CD4-positive, alpha-beta memory T cell (primary cell): ENCODE data around the gene RNF123. TPM values are rescaled to one million over a fixed set of nuclear protein-coding genes. Genes with fewer than 3 reads are reported as not detected.

ENCODE experiments used
- CTCF ChIA-PET: fragments of 350-600 bp; sonication (Branson Sonifier 250); formaldehyde crosslinking; loops from one replicate; lab custom pipeline; 2021; ENCODE audit warnings: inconsistent platforms; ENCODE audit not compliant: partially characterized antibody; lab: Charles Lee
- POLR2A ChIA-PET: fragments of 350-600 bp; sonication (Branson Sonifier 250); formaldehyde crosslinking; loops from one replicate; lab custom pipeline; 2021; ENCODE audit not compliant: partially characterized antibody; lab: Charles Lee
- DNase-seq, 5 donors: peaks; one replicate each; pipeline versions ENCODE4 v3.0.0 to v3.0.0-alpha.2; 2020 to 2022; ENCODE audit warnings: mixed read lengths in 1 of 5
- H3K27ac ChIP-seq: one replicate; pipeline ENCODE4 v1.7.0; 2013; ENCODE audit warnings: low read depth, low read length
- H3K27me3 ChIP-seq: 2 replicates; pipeline ENCODE4 v1.7.0; 2013; ENCODE audit warnings: mild to moderate bottlenecking, low read length, moderate library complexity; ENCODE audit not compliant: insufficient read depth
- H3K36me3 ChIP-seq: 2 replicates; pipeline ENCODE4 v1.7.0; 2013; ENCODE audit warnings: mild to moderate bottlenecking, low read length, moderate library complexity; ENCODE audit not compliant: insufficient read depth
- H3K4me1 ChIP-seq: 2 replicates; pipeline ENCODE4 v1.7.0; 2013; ENCODE audit warnings: mild to moderate bottlenecking, low read length, moderate library complexity; ENCODE audit not compliant: insufficient read depth
- H3K4me3 ChIP-seq, 2 donors: one replicate each; pipeline ENCODE4 v1.7.0; 2013; ENCODE audit warnings: low read length in 2 of 2, mild to moderate bottlenecking in 1 of 2
- H3K9me3 ChIP-seq, 2 donors: one replicate each; pipeline ENCODE4 v1.7.0; 2013; ENCODE audit warnings: low read length in 2 of 2, control low read depth in 1 of 2; ENCODE audit not compliant: control insufficient read depth in 1 of 2
- H3K27ac Mint-ChIP-seq, 7 donors: one replicate each; pipeline ENCODE4 v1.8.0; 2020 to 2021; ENCODE audit warnings: mixed read lengths in 7 of 7, mild to moderate bottlenecking in 6 of 7, inconsistent platforms in 3 of 7, moderate library complexity in 3 of 7
- H3K27me3 Mint-ChIP-seq, 2 donors: one replicate each; pipeline ENCODE4 v1.8.0; 2020 to 2021; ENCODE audit warnings: mixed read lengths in 2 of 2
- H3K36me3 Mint-ChIP-seq, 2 donors: one replicate each; pipeline ENCODE4 v1.8.0; 2020 to 2021; ENCODE audit warnings: mixed read lengths in 2 of 2, inconsistent platforms in 1 of 2, mild to moderate bottlenecking in 1 of 2
- H3K4me1 Mint-ChIP-seq, 4 donors: one replicate each; pipeline ENCODE4 v1.8.0; 2020 to 2021; ENCODE audit warnings: mixed read lengths in 4 of 4, mild to moderate bottlenecking in 1 of 4
- H3K4me3 Mint-ChIP-seq, 8 donors: one replicate each; pipeline ENCODE4 v1.8.0; 2020 to 2021; ENCODE audit warnings: mixed read lengths in 8 of 8, mild to moderate bottlenecking in 7 of 8, moderate library complexity in 6 of 8, inconsistent platforms in 3 of 8
- H3K9me3 Mint-ChIP-seq, 8 donors: one replicate each; pipeline ENCODE4 v1.8.0; 2020 to 2021; ENCODE audit warnings: mixed read lengths in 8 of 8, mild to moderate bottlenecking in 5 of 8, inconsistent platforms in 3 of 8, moderate library complexity in 1 of 8
- intact Hi-C: fragments of 100-400 bp; cut with micrococcal nuclease; formaldehyde crosslinking; loops from one replicate; pipeline ENCODE4 v1.15.1; 2023
- polyA plus RNA-seq, 2 donors: library from polyadenylated mRNA; unstranded; fragments of 300-500 nt; fragmentation: Illumina TruSeq; gene quantifications; one replicate each; pipeline ENCODE4 v1.2.3, GENCODE V29; 2021
- total RNA-seq, 2 experiments: library from RNA; stranded (reverse); gene quantifications; one replicate each; pipeline ENCODE4 v1.2.3, GENCODE V29; 2021

The RNF123 gene
- total and polyA plus RNA-seq, 4 experiments from 2014 or later, result 3.1 to 74.7 (median 47.4) TPM

DNA sequence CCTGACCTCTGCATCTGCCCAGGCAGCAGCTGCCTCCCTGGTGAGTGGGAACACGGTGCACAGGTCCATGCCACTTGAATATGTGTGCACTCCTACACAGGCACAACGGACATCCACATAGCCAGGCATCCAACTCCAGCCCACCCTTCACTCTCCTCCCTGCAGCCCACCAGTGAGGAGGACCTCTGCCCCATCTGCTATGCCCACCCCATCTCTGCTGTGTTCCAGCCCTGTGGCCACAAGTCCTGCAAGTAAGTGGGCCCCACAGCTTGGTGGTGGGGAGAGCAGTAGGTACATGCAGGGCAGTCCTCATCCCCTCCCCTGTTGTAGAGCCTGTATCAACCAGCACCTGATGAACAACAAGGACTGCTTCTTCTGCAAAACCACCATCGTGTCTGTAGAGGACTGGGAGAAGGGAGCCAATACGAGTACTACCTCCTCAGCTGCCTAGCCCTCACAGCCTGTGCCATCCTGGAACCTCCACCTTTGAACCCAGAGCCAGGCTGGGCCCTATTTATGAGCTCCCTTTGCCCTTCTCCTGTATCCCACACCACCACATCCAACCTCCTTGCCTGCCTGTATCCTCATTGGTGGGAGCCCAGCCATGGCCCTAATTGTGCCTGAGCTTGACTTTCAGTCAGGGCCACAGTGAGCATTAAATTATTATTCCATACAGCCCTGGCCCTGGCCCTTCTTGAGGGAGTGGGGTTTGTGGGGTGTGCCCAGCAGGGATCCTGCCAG, 31.7 kb downstream of the RNF123 start:
- Mint-ChIP-seq H3K36me3 (peaks cover 0 to 44% of the 10 kb centered on the region in 2 donors), H3K9me3 (peaks cover 0 to 2% (median 0%) of the 10 kb centered on the region in 8 donors), H3K4me1 (peaks cover 15 to 53% (median 29%) of the 10 kb centered on the region in 4 donors), H3K4me3 (peak overlapping the region in 3 of 8 donors; percentile 29 to 97 (median 52)), H3K27ac (peak overlapping the region; percentile 37 to 99 (median 74)), H3K27me3 (peaks cover 0 to 2% of the 10 kb centered on the region in 2 donors)
- Histone ChIP-seq H3K9me3 (no peaks in the 10 kb centered on the region), H3K27me3 (no peaks in the 10 kb centered on the region), H3K4me1 (peaks cover 34% of the 10 kb centered on the region), H3K36me3 (peaks cover 15% of the 10 kb centered on the region), H3K27ac (no peak overlapping the region), H3K4me3 (no peak overlapping the region)
- ChIA-PET CTCF (interaction anchor here (1.7 kb wide), 1 partner anchor 118 kb away, joined by 5 read pairs; no protein-coding TSS in a partner anchor), POLR2A (interaction anchor here (0.5 to 3.0 kb wide), 2 partner anchors 83 to 506 kb away, joined by 4 to 24 read pairs; partner anchors contain the start of gene INKA1)
- intact Hi-C loops, result no loop called here
- DNase-seq, result no peak

DNA sequence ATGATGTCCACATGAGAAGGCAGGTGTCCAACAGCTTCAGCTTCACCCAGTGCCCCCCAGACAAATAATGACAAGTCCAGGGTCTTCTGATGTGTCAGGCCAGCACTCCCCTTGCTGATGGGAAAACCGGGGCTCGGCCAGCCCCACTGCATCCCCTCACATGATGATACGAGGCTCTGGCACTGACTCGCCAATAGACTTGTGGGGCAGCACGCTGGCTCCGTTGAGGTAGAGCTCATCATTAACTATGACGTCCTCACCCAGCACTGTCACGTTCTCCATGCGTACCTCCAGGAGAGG, 32.2 kb downstream of the RNF123 start:
- DNase-seq, result no peak
- intact Hi-C loops, result no loop called here
- peaks cover 0 to 2% of the 10 kb centered on the region in 2 donors for H3K27me3 Mint-ChIP-seq
- H3K9me3 ChIP-seq, result no peaks in the 10 kb centered on the region
- peaks cover 0 to 2% (median 0%) of the 10 kb centered on the region in 8 donors for H3K9me3 Mint-ChIP-seq
- H3K27ac Mint-ChIP-seq, result peak overlapping the region in 4 of 7 donors; percentile 29 to 99 (median 60)
- peaks cover 15% of the 10 kb centered on the region for H3K36me3 ChIP-seq
- H3K4me1 ChIP-seq, result peaks cover 34% of the 10 kb centered on the region
- no peak overlapping the region for H3K4me3 ChIP-seq
- POLR2A ChIA-PET, result no interaction called here
- peaks cover 15 to 53% (median 29%) of the 10 kb centered on the region in 4 donors for H3K4me1 Mint-ChIP-seq
- peaks cover 0 to 44% of the 10 kb centered on the region in 2 donors for H3K36me3 Mint-ChIP-seq
- H3K27me3 ChIP-seq, result no peaks in the 10 kb centered on the region
- no peak overlapping the region for H3K27ac ChIP-seq
- CTCF ChIA-PET, result interaction anchor here (1.7 to 3.1 kb wide), 2 partner anchors 118 to 181 kb away, joined by 5 to 12 read pairs; no protein-coding TSS in a partner anchor
- H3K4me3 Mint-ChIP-seq, result peak overlapping the region in 2 of 8 donors; percentile 21 to 52

DNA sequence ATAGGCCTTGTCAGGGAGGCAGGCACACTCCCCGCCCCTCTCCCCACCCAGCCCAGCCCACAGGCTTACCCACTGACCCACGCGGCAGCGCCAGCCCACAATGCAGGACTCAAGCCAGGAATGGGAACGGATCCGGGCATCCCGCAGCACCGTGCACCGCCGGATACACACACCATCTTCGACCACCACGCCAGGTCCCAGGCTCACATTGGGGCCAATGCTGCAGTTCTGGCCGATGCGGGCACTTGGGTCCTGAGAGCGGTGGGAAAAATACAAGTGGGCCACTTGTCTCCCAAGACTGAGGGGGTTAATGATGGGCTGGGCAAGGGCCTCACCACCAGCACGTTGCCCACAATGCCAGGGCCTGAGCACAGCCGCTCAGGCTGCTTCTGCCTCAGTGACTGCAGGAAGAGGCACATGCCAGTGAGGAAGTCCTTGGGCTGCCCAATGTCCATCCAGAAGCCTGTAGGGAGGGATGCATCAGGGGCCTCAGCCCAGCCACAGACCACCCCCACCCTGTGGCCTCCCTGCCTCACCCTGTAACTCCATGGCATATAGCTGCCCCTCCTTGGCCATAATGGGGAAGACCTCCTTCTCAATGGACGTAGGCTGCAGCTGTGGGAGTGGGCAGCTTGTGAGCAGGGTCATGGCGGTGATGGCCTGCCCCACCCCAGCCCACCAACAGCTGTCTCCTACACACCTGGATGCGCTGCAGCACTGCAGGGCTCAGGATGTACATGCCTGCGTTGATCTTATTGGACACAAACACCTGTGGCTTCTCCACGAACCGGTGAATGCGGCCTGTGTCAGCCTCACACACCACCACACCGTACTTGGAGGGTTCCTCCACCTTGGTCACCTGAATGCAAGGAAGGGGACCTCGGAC, 32.8 kb downstream of the RNF123 start:
- Histone ChIP-seq H3K4me1 (peaks cover 34% of the 10 kb centered on the region), H3K27me3 (no peaks in the 10 kb centered on the region), H3K9me3 (no peaks in the 10 kb centered on the region), H3K36me3 (peaks cover 15% of the 10 kb centered on the region), H3K4me3 (no peak overlapping the region), H3K27ac (peak overlapping the region; percentile 99)
- ChIA-PET CTCF (interaction anchor here (3.1 kb wide), 1 partner anchor 182 kb away, joined by 12 read pairs; no protein-coding TSS in a partner anchor), POLR2A (interaction anchor here (1.5 kb wide), 1 partner anchor 81 kb away, joined by 6 read pairs; the partner anchor contains the start of gene INKA1)
- peak overlapping the region; percentile 15 to 98 (median 96) for H3K4me3 Mint-ChIP-seq
- H3K4me1 Mint-ChIP-seq, result peaks cover 15 to 53% (median 29%) of the 10 kb centered on the region in 4 donors
- DNase-seq, result no peak
- H3K36me3 Mint-ChIP-seq, result peaks cover 0 to 45% of the 10 kb centered on the region in 2 donors
- peaks cover 0 to 2% (median 0%) of the 10 kb centered on the region in 8 donors for H3K9me3 Mint-ChIP-seq
- peak overlapping the region; percentile 29 to 99 (median 99) for H3K27ac Mint-ChIP-seq
- peaks cover 0 to 2% of the 10 kb centered on the region in 2 donors for H3K27me3 Mint-ChIP-seq
- intact Hi-C loops, result no loop called here

DNA sequence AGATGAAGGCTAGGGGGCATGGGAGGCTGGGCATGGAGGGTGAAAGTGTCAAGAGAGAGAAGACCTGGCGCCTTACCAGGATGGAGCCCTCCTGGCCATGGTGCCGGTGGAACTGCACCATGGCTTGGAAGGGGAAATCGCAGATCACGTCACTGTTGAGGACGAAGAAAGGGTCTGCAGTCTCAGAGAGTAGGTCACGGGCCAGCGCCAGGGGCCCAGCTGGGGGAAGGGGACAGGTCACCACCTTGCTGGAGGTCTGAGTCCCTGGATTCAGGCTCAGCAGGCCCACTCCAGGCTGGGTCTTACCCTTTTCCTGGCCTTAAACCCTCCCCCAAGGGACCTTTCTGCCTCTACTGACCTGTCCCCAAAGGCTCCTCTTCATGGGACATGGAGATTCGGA, 33.5 kb downstream of the RNF123 start:
- H3K27me3 ChIP-seq, result no peaks in the 10 kb centered on the region
- Mint-ChIP-seq H3K36me3 (peaks cover 0 to 52% of the 10 kb centered on the region in 2 donors), H3K27ac (peak overlapping the region; percentile 98 to 99 (median 99)), H3K9me3 (peaks cover 0 to 2% (median 0%) of the 10 kb centered on the region in 8 donors), H3K4me3 (peak overlapping the region; percentile 93 to 98 (median 96)), H3K27me3 (peaks cover 0 to 2% of the 10 kb centered on the region in 2 donors), H3K4me1 (peaks cover 15 to 53% (median 29%) of the 10 kb centered on the region in 4 donors)
- peaks cover 34% of the 10 kb centered on the region for H3K4me1 ChIP-seq
- peak overlapping the region; percentile 99 for H3K27ac ChIP-seq
- peaks cover 20% of the 10 kb centered on the region for H3K36me3 ChIP-seq
- H3K9me3 ChIP-seq, result no peaks in the 10 kb centered on the region
- H3K4me3 ChIP-seq, result peak overlapping the region; percentile 85 to 89
- ChIA-PET CTCF (interaction anchor here (3.1 kb wide), 1 partner anchor 183 kb away, joined by 12 read pairs; no protein-coding TSS in a partner anchor), POLR2A (interaction anchor here (1.0 to 1.6 kb wide), 3 partner anchors 10 to 86 kb away, joined by 3 to 6 read pairs (median 4); partner anchors contain the start of gene INKA1)
- intact Hi-C loops, result loop anchor here (1.0 kb wide), 1 partner anchor 49 kb away; the partner anchor contains the start of gene APEH
- DNase-seq, result no peak

DNA sequence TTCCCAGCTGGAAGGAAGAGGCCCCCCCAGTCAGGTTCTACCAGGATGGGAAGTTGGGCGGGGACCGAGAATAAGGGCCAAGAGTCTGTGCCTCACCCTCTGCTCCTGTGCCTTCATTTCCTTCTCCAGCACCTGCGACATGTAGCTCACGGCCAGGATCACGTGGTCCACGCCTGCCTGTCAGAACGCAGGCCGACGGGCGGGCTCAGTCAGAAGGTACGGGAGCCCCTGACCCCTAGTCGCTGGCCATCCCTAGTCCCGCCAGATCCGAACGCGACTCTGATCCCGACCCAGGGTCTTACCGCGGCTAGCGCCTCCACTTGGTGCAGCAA, 33.9 kb downstream of the RNF123 start:
- ChIA-PET POLR2A (interaction anchor here (0.9 to 1.6 kb wide), 6 partner anchors 10 to 184 kb away, joined by 3 to 7 read pairs (median 4); partner anchors contain the start of genes INKA1 and IP6K1), CTCF (interaction anchor here (3.1 kb wide), 1 partner anchor 183 kb away, joined by 12 read pairs; no protein-coding TSS in a partner anchor)
- Mint-ChIP-seq H3K4me3 (peak overlapping the region; percentile 93 to 98 (median 96)), H3K4me1 (peaks cover 15 to 53% (median 29%) of the 10 kb centered on the region in 4 donors), H3K27ac (peak overlapping the region; percentile 98 to 99 (median 99)), H3K36me3 (peaks cover 0 to 55% of the 10 kb centered on the region in 2 donors), H3K9me3 (peaks cover 0 to 2% (median 0%) of the 10 kb centered on the region in 8 donors), H3K27me3 (peaks cover 0 to 2% of the 10 kb centered on the region in 2 donors)
- peaks cover 23% of the 10 kb centered on the region for H3K36me3 ChIP-seq
- H3K27ac ChIP-seq, result peak overlapping the region; percentile 99
- H3K9me3 ChIP-seq, result no peaks in the 10 kb centered on the region
- peak overlapping the region; percentile 85 to 89 for H3K4me3 ChIP-seq
- intact Hi-C loops, result loop anchor here (1.0 kb wide), 1 partner anchor 49 kb away; the partner anchor contains the start of gene APEH
- no peaks in the 10 kb centered on the region for H3K27me3 ChIP-seq
- peaks cover 32% of the 10 kb centered on the region for H3K4me1 ChIP-seq
- DNase-seq, result peak; percentile 58 to 77 (median 64)
